ENCODE data around the gene RAPGEF5. TPM values are rescaled to one million over a fixed set of nuclear protein-coding genes. Genes with fewer than 3 reads are reported as not detected.
A peak's percentile ranks its signal among the peaks of the same experiment; 100 is the strongest.

RAPGEF5 gene
- total RNA-seq, 1 donor, result 1.1 TPM

- no peak for DNase-seq (ENCODE audit: insufficient read length, low spot score, missing footprints)
- no peak for TF ChIP-seq CTCF (IDR thresholded peaks at IDR 0.05; ENCODE audit: extremely low read depth, low read depth, low read length)
Measured at GRCh38 chr7:22399546-22399945, 42.6 kb upstream of the RAPGEF5 start.

GRCh38 chr7:22399091-22399490 is 42.1 kb upstream of the RAPGEF5 start:
- Histone ChIP-seq H3K36me3 (ENCODE audit: insufficient read depth, low read length) (no peaks in the 10 kb centered on the region), H3K4me3 (ENCODE audit: insufficient read depth, low read length) (no peak overlapping the region), H4K20me1 (ENCODE audit: insufficient read depth, low read length) (no peaks in the 10 kb centered on the region), H3K27ac (ENCODE audit: low read depth, low read length) (no peak overlapping the region), H3K9me3 (ENCODE audit: low read depth, low read length) (no peaks in the 10 kb centered on the region), H3K27me3 (ENCODE audit: insufficient read depth, low read length) (no peaks in the 10 kb centered on the region), H2AFZ (ENCODE audit: low read length) (no peak overlapping the region), H3K79me2 (ENCODE audit: insufficient read depth, low read length) (no peaks in the 10 kb centered on the region), H3K4me1 (ENCODE audit: insufficient read depth, low read length) (peaks cover 12% of the 10 kb centered on the region), H3K4me2 (ENCODE audit: insufficient read depth, low read length) (no peak overlapping the region)
- no peak for DNase-seq (ENCODE audit: insufficient read length, low spot score, missing footprints)
- no peak for TF ChIP-seq CTCF (IDR thresholded peaks at IDR 0.05; ENCODE audit: extremely low read depth, low read depth, low read length)

More at GRCh38 chr7:22399546-22399945, 42.6 kb upstream of the RAPGEF5 start:
- no peak overlapping the region for H3K4me3 ChIP-seq (ENCODE audit: insufficient read depth, low read length)
- no peaks in the 10 kb centered on the region for H3K36me3 ChIP-seq (ENCODE audit: insufficient read depth, low read length)
- H3K4me2 ChIP-seq (ENCODE audit: insufficient read depth, low read length), result no peak overlapping the region
- no peaks in the 10 kb centered on the region for H3K79me2 ChIP-seq (ENCODE audit: insufficient read depth, low read length)
- no peak overlapping the region for H2AFZ ChIP-seq (ENCODE audit: low read length)
- no peak overlapping the region for H3K27ac ChIP-seq (ENCODE audit: low read depth, low read length)
- no peaks in the 10 kb centered on the region for H3K27me3 ChIP-seq (ENCODE audit: insufficient read depth, low read length)
- no peaks in the 10 kb centered on the region for H3K9me3 ChIP-seq (ENCODE audit: low read depth, low read length)
- H4K20me1 ChIP-seq (ENCODE audit: insufficient read depth, low read length), result no peaks in the 10 kb centered on the region
- peaks cover 12% of the 10 kb centered on the region for H3K4me1 ChIP-seq (ENCODE audit: insufficient read depth, low read length)

GRCh38 chr7:22397981-22398380 is 41.0 kb upstream of the RAPGEF5 start:
- Histone ChIP-seq H3K79me2 (ENCODE audit: insufficient read depth, low read length) (no peaks in the 10 kb centered on the region), H3K36me3 (ENCODE audit: insufficient read depth, low read length) (no peaks in the 10 kb centered on the region), H4K20me1 (ENCODE audit: insufficient read depth, low read length) (no peaks in the 10 kb centered on the region), H3K4me1 (ENCODE audit: insufficient read depth, low read length) (peaks cover 18% of the 10 kb centered on the region), H3K9me3 (ENCODE audit: low read depth, low read length) (no peaks in the 10 kb centered on the region), H3K27ac (ENCODE audit: low read depth, low read length) (no peak overlapping the region), H3K4me3 (ENCODE audit: insufficient read depth, low read length) (no peak overlapping the region), H3K4me2 (ENCODE audit: insufficient read depth, low read length) (peak overlapping the region; percentile 13), H3K27me3 (ENCODE audit: insufficient read depth, low read length) (no peaks in the 10 kb centered on the region), H2AFZ (ENCODE audit: low read length) (no peak overlapping the region)
- TF ChIP-seq CTCF (IDR thresholded peaks at IDR 0.05; ENCODE audit: extremely low read depth, low read depth, low read length), result no peak
- DNase-seq (ENCODE audit: insufficient read length, low spot score, missing footprints), result no peak

GRCh38 chr7:22395222-22395621 is 38.3 kb upstream of the RAPGEF5 start:
- no peak overlapping the region for H3K4me2 ChIP-seq (ENCODE audit: insufficient read depth, low read length)
- no peak overlapping the region for H2AFZ ChIP-seq (ENCODE audit: low read length)
- no peak for TF ChIP-seq CTCF (IDR thresholded peaks at IDR 0.05; ENCODE audit: extremely low read depth, low read depth, low read length)
- no peaks in the 10 kb centered on the region for H3K27me3 ChIP-seq (ENCODE audit: insufficient read depth, low read length)
- H3K4me1 ChIP-seq (ENCODE audit: insufficient read depth, low read length), result peaks cover 12% of the 10 kb centered on the region
- no peak overlapping the region for H3K27ac ChIP-seq (ENCODE audit: low read depth, low read length)
- H3K79me2 ChIP-seq (ENCODE audit: insufficient read depth, low read length), result no peaks in the 10 kb centered on the region
- no peak overlapping the region for H3K4me3 ChIP-seq (ENCODE audit: insufficient read depth, low read length)
- no peaks in the 10 kb centered on the region for H3K9me3 ChIP-seq (ENCODE audit: low read depth, low read length)
- no peaks in the 10 kb centered on the region for H3K36me3 ChIP-seq (ENCODE audit: insufficient read depth, low read length)
- no peaks in the 10 kb centered on the region for H4K20me1 ChIP-seq (ENCODE audit: insufficient read depth, low read length)
- no peak for DNase-seq (ENCODE audit: insufficient read length, low spot score, missing footprints)

Data from osteoblast (primary cell).